ENCODE results near the gene RLN3. TPM values are rescaled to one million over a fixed set of nuclear protein-coding genes. Genes with fewer than 3 reads are reported as not detected.

Gene RLN3, protein sequence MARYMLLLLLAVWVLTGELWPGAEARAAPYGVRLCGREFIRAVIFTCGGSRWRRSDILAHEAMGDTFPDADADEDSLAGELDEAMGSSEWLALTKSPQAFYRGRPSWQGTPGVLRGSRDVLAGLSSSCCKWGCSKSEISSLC
- total RNA-seq: not detected in 2 replicates

- ChIA-PET POLR2A (interaction anchor here (0.5 to 1.7 kb wide), 6 partner anchors 11 to 207 kb away, joined by 3 to 10 read pairs (median 4); partner anchors contain the start of gene RFX1), CTCF (no interaction called here)
- Mint-ChIP-seq H3K27me3 (no peaks in the 10 kb centered on the region), H3K9me3 (no peaks in the 10 kb centered on the region), H3K36me3 (ENCODE audit: low read depth) (peaks cover 5% of the 10 kb centered on the region), H3K4me3 (no peak within 1 kb of the TSS), H3K27ac (peak within 1 kb of the TSS; percentile 25), H3K4me1 (peaks cover 36% of the 10 kb centered on the region)
- ATAC-seq (ENCODE audit: low read depth): no peak
- intact Hi-C loops (cut with micrococcal nuclease): no loop called here
- DNase-seq: no peak
- TF ChIP-seq, protein P1, sequence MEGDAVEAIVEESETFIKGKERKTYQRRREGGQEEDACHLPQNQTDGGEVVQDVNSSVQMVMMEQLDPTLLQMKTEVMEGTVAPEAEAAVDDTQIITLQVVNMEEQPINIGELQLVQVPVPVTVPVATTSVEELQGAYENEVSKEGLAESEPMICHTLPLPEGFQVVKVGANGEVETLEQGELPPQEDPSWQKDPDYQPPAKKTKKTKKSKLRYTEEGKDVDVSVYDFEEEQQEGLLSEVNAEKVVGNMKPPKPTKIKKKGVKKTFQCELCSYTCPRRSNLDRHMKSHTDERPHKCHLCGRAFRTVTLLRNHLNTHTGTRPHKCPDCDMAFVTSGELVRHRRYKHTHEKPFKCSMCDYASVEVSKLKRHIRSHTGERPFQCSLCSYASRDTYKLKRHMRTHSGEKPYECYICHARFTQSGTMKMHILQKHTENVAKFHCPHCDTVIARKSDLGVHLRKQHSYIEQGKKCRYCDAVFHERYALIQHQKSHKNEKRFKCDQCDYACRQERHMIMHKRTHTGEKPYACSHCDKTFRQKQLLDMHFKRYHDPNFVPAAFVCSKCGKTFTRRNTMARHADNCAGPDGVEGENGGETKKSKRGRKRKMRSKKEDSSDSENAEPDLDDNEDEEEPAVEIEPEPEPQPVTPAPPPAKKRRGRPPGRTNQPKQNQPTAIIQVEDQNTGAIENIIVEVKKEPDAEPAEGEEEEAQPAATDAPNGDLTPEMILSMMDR (IDR thresholded peaks at IDR 0.05): no peak
These were observed at the start of gene RLN3 for GRCh38 chr19:14027856-14028450. Gene RLN3, plus strand, starts transcription at chr19:14028148. Its CDS starts 57 bp downstream, at chr19:14028205.

DNA sequence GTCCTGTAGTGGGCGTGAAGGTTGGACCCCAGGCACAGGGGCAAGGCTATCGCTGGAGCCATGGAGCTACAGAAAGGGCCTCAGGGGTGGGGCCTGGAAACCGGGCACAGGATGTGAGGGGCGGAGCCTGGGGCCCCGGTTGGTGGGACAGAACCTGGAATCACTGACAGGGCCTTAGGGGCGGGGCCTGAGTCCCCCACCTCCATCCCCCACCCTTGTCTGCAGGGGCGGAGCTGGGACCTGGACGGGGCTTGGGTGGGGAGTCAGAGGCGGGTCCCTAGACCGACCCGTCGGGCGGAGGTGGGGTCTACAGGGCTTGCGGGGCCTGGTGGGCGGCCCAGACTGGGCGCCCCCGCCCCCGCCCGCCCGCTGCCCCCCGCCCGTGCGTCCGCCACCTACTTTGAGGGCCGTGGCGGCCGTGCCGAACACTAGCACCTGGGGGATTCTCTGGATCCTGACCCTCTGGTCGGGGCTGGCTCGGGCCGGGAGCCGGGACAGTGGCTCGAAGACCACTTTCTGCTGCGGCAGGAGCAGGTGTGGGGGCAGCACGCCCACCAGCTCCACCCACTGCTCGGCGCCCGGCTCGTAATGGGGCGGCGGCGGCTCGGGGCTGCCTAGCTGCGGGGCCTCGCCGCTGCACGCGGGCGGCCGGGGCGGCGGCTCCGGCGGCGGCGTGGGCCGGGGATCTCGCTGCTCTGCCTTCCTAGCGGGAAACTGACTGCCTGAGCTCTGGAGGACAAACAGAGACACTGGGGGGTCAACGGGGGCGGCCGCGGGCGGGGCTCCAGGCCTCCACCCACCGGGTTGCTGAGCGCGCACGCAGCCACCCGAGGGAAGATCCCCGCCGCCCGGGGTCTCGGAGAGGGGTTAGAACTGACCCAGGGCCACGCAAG, 49.4 kb upstream of the RLN3 start:
- ChIA-PET CTCF (interaction anchor here (1.4 kb wide), 1 partner anchor 17 kb away, joined by 3 read pairs; no protein-coding TSS in a partner anchor), POLR2A (interaction anchor here (0.7 to 4.7 kb wide), 8 partner anchors 8 to 53 kb away, joined by 3 to 29 read pairs (median 6); partner anchors contain the start of genes DCAF15, IL27RA and RFX1)
- ATAC-seq (ENCODE audit: low read depth): peak; percentile 63
- Mint-ChIP-seq H3K27ac (no peak overlapping the region), H3K9me3 (no peaks in the 10 kb centered on the region), H3K4me1 (peaks cover 45% of the 10 kb centered on the region), H3K4me3 (peak overlapping the region; percentile 57), H3K36me3 (ENCODE audit: low read depth) (peaks cover 22% of the 10 kb centered on the region), H3K27me3 (no peaks in the 10 kb centered on the region)
- DNase-seq: peak; percentile 33
- intact Hi-C loops (cut with micrococcal nuclease): no loop called here
- TF ChIP-seq, protein P1 (IDR thresholded peaks at IDR 0.05): no peak

DNA sequence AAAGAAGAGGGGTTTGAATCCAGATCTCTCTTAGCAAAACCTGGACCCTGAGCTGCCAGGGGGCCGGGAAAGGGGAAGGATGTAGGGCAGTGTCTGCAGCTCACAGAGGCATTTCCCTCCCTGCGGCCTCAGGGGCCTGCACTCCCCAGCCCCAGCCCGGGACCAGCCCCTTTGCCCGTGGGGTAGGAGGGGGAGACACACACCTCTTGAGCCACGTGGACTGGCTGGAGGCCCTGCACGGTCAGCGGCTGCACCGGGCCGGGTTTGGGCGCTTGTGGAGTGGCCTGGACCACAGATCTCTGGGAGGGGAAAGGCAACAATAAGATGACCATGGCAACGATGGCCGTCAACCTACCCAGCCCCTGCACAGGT, 48.7 kb upstream of the RLN3 start:
- ChIA-PET CTCF (interaction anchor here (1.4 kb wide), 1 partner anchor 17 kb away, joined by 3 read pairs; no protein-coding TSS in a partner anchor), POLR2A (interaction anchor here (2.0 to 4.7 kb wide), 4 partner anchors 24 to 53 kb away, joined by 7 to 29 read pairs (median 16); partner anchors contain the start of genes DCAF15, IL27RA and RFX1)
- peak overlapping the region; percentile 57 for H3K4me3 Mint-ChIP-seq
- intact Hi-C loops (cut with micrococcal nuclease): no loop called here
- ATAC-seq (ENCODE audit: low read depth) (no peak), DNase-seq (no peak)
- H3K9me3 Mint-ChIP-seq: no peaks in the 10 kb centered on the region
- TF ChIP-seq, protein P1 (IDR thresholded peaks at IDR 0.05): no peak
- H3K4me1 Mint-ChIP-seq: peaks cover 46% of the 10 kb centered on the region
- no peak overlapping the region for H3K27ac Mint-ChIP-seq
- peaks cover 18% of the 10 kb centered on the region for H3K36me3 Mint-ChIP-seq (ENCODE audit: low read depth)
- no peaks in the 10 kb centered on the region for H3K27me3 Mint-ChIP-seq

- Mint-ChIP-seq H3K4me1 (peaks cover 50% of the 10 kb centered on the region), H3K4me3 (no peak overlapping the region), H3K9me3 (no peaks in the 10 kb centered on the region), H3K36me3 (ENCODE audit: low read depth) (peaks cover 14% of the 10 kb centered on the region), H3K27ac (no peak overlapping the region), H3K27me3 (no peaks in the 10 kb centered on the region)
- ChIA-PET POLR2A (interaction anchor here (2.0 to 4.7 kb wide), 3 partner anchors 24 to 52 kb away, joined by 10 to 29 read pairs (median 22); partner anchors contain the start of genes DCAF15 and IL27RA), CTCF (interaction anchor here (1.4 kb wide), 1 partner anchor 18 kb away, joined by 3 read pairs; no protein-coding TSS in a partner anchor)
- no peak for ATAC-seq (ENCODE audit: low read depth)
- no peak for DNase-seq
- intact Hi-C loops (cut with micrococcal nuclease): no loop called here
- TF ChIP-seq, protein P1 (IDR thresholded peaks at IDR 0.05): no peak
These were observed 48.3 kb upstream of the RLN3 start for GRCh38 chr19:13979686-13980085.

Measured in activated B cell treated with CpG ODN at 0.5 μM for 24 hours (primary cell).